ENCODE measurements around the gene SPATA31C1. TPM values are rescaled to one million over a fixed set of nuclear protein-coding genes. Genes with fewer than 3 reads are reported as not detected.

The SPATA31C1 gene
- total and polyA plus RNA-seq, 2 experiments from 2014 or later, result not detected

DNA sequence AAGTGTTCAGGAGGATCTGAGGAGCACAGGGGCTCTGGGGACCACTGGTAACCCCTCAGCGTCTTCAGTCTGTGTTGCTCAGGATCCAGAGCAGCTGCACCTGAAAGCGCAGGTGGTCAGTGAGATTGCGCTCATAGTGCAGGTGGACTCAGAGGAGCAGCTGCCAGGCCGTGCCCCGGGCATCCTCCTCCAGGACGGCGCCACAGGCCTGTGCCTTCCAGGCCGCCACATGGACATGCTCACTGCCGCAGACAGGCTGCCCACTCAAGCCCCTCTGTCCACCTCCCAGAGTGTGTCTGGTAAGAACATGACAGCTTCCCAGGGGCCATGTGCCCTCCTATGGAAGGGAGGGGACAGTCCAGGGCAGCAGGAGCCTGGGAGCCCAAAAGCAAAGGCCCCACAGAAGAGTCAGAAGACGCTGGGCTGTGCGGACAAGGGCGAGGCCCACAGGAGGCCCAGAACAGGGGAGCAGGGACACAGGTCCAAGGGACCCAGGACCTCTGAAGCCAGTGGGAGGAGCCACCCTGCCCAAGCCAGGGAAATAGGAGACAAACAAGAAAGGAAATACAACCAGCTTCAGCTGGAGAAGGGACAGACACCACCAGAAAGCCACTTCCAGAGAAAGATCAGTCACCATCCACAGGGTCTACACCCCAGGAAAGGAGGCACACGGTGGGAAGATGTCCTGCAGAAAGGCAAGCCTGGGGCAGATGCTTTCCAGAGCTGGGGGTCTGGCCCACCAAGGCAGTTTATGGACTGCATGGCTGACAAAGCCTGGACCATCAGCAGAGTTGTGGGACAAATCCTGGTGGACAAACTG lies 29.9 kb upstream of the SPATA31C1 start:
- no peak overlapping the region for H3K27ac ChIP-seq
- no peak overlapping the region for H3K4me3 ChIP-seq
- TF ChIP-seq, protein P1, sequence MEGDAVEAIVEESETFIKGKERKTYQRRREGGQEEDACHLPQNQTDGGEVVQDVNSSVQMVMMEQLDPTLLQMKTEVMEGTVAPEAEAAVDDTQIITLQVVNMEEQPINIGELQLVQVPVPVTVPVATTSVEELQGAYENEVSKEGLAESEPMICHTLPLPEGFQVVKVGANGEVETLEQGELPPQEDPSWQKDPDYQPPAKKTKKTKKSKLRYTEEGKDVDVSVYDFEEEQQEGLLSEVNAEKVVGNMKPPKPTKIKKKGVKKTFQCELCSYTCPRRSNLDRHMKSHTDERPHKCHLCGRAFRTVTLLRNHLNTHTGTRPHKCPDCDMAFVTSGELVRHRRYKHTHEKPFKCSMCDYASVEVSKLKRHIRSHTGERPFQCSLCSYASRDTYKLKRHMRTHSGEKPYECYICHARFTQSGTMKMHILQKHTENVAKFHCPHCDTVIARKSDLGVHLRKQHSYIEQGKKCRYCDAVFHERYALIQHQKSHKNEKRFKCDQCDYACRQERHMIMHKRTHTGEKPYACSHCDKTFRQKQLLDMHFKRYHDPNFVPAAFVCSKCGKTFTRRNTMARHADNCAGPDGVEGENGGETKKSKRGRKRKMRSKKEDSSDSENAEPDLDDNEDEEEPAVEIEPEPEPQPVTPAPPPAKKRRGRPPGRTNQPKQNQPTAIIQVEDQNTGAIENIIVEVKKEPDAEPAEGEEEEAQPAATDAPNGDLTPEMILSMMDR (IDR thresholded peaks at IDR 0.05; ENCODE audit: low read depth, low read length), result no peak
- no peaks in the 10 kb centered on the region for H3K36me3 ChIP-seq
- DNase-seq (ENCODE audit: low read depth in 1 of 2, low spot score in 1 of 2), result no peak
- no peaks in the 10 kb centered on the region for H3K4me1 ChIP-seq (ENCODE audit: low read depth)
- H3K27me3 ChIP-seq, result no peaks in the 10 kb centered on the region
- no peaks in the 10 kb centered on the region for H3K9me3 ChIP-seq (ENCODE audit: low read depth)

DNA sequence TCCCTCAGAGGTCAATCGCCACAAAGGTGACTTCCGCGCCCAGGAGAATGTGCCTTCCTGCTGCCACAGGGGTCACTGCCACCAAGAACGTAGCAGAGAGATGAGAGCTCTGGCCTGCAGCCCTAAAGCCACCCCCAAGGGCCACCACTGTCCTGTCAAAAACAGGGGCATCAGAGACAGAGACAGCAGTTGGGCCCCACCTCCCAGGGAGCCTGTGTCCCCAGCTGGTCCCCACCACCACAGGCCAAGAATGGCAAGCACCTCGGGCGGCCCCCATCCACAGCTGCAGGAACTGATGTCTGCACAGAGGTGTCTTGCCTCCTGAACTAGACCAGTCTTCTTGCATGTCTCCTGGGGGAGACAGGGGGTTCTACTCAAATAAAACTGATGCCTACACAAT lies 29.3 kb upstream of the SPATA31C1 start:
- H3K36me3 ChIP-seq, result no peaks in the 10 kb centered on the region
- H3K27ac ChIP-seq, result no peak overlapping the region
- no peaks in the 10 kb centered on the region for H3K27me3 ChIP-seq
- DNase-seq (ENCODE audit: low read depth in 1 of 2, low spot score in 1 of 2), result no peak
- TF ChIP-seq, protein P1 (IDR thresholded peaks at IDR 0.05; ENCODE audit: low read depth, low read length), result no peak
- no peaks in the 10 kb centered on the region for H3K4me1 ChIP-seq (ENCODE audit: low read depth)
- no peak overlapping the region for H3K4me3 ChIP-seq
- H3K9me3 ChIP-seq (ENCODE audit: low read depth), result no peaks in the 10 kb centered on the region

DNA sequence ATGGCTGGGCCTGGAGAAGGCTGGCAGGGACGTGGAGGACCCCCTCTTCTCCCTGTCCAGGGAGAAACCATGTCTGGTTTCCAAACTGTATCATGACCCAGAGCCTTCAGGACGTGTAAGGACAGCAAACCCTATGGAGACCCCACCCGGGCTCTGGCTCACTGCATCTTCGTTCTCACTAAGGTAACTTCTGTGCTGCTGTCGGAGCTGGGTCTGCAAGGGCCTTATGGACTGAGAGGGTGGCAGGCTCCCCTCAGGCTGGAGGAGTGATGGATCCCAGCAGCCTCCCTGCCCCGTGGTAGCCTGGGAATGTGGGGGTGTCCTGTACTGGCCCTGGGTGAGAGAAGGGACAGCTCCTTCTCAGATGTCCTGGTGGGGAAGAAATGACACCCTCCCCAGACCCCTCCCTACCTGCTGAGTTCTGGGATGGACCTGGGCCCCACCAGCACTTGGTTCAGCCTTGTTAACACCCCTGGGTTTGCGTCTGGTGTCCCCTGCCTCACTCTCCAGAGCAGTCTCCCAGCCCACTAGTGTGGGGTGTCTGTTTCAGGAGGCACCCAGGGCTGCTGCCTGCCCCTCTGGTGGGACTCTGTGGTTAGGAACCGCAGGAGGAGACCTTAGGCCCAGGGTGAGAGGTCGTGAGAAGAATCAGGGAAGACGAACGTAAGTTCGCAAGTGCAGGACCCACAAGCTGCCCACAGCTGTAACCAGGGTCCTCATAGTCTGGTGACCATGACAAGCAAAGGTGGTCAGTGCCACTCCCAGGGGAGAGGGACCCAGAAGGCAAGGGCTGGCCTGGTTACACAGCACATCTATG lies 28.5 kb upstream of the SPATA31C1 start:
- no peaks in the 10 kb centered on the region for H3K4me1 ChIP-seq (ENCODE audit: low read depth)
- H3K9me3 ChIP-seq (ENCODE audit: low read depth), result no peaks in the 10 kb centered on the region
- TF ChIP-seq, protein P1 (IDR thresholded peaks at IDR 0.05; ENCODE audit: low read depth, low read length), result no peak
- H3K4me3 ChIP-seq, result no peak overlapping the region
- no peak overlapping the region for H3K27ac ChIP-seq
- no peaks in the 10 kb centered on the region for H3K27me3 ChIP-seq
- no peak for DNase-seq (ENCODE audit: low read depth in 1 of 2, low spot score in 1 of 2)
- no peaks in the 10 kb centered on the region for H3K36me3 ChIP-seq

DNA sequence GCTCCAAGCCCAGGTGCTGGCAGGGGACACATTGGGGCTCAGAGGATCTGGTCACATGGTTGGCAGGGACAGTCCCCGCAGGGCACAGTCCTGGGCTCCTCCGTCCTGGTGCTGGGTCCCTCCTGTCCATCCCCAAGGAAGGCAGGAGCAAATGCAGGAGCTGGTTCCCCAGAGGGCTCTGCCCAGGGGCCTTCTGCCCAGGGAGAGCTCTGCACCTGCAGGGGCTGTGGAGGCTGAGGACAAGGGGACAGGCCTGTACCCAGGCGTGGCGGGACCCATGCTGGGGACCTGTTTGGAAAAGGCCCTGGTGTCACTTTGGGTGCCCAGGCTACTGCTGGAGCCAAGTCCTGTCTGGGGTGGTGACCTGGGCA lies 27.9 kb upstream of the SPATA31C1 start:
- Histone ChIP-seq H3K27ac (no peak overlapping the region), H3K9me3 (ENCODE audit: low read depth) (no peaks in the 10 kb centered on the region), H3K27me3 (no peaks in the 10 kb centered on the region), H3K4me3 (no peak overlapping the region), H3K4me1 (ENCODE audit: low read depth) (no peaks in the 10 kb centered on the region), H3K36me3 (no peaks in the 10 kb centered on the region)
- TF ChIP-seq, protein P1 (IDR thresholded peaks at IDR 0.05; ENCODE audit: low read depth, low read length), result no peak
- DNase-seq (ENCODE audit: low read depth in 1 of 2, low spot score in 1 of 2), result no peak

DNA sequence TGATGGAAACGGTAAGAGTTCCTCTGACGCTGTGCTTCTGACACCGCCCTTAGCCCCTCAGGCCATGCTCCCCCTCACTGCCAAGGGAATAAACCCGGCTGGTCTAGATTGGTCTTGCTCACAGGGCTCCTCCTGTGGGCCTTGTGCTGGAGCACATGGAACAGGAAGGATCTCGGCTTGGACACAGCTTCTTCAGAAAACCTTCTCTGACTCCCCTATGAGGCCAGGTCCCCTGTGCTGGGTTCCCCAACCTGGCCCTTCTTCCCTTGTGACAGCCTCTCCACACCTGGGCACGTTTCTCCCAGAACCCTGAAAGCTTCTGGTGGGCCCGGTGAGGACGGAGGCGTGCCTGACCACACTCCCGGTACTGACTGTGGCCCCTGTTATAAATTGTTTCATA lies 26.9 kb upstream of the SPATA31C1 start:
- Histone ChIP-seq H3K4me3 (no peak overlapping the region), H3K36me3 (no peaks in the 10 kb centered on the region), H3K4me1 (ENCODE audit: low read depth) (no peaks in the 10 kb centered on the region), H3K27ac (no peak overlapping the region), H3K9me3 (ENCODE audit: low read depth) (no peaks in the 10 kb centered on the region), H3K27me3 (no peaks in the 10 kb centered on the region)
- TF ChIP-seq, protein P1 (IDR thresholded peaks at IDR 0.05; ENCODE audit: low read depth, low read length), result no peak
- DNase-seq (ENCODE audit: low read depth in 1 of 2, low spot score in 1 of 2), result no peak

Data from cardiac muscle cell (in vitro differentiated cells and primary cell).